ENCODE data around the gene KCNIP2. TPM values are rescaled to one million over a fixed set of nuclear protein-coding genes. Genes with fewer than 3 reads are reported as not detected.

KCNIP2 gene
- polyA plus RNA-seq, 1 of the 3 experiments (the other 2 are of a cell fraction) = 1.0 TPM

DNA sequence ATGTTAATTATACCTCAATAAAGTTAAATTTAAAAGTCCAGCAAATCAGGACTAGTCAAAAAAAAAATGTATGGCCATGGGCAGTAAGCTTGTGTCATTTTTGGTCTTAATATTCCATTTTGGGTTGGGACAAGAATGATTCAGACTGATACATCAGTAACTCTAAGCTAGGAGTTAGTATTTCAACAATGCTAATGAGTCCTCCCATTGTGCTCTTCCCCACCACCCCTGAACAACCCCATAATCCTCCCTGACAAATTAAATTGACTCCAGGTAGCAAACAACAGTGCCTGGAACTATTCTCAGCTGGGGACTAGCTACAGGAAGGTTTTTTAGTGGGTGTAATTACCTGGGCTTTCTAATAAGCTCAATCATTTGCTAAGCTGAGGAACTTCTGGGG, 30.7 kb upstream of the KCNIP2 start:
- TF ChIP-seq EZH2phosphoT487 (IDR thresholded peaks at IDR 0.05; ENCODE audit: borderline replicate concordance, low read depth) (no peak), NRF1 (IDR thresholded peaks at IDR 0.05; ENCODE audit: low read depth, low read length) (no peak), NFIC (IDR thresholded peaks at IDR 0.05; ENCODE audit: borderline replicate concordance) (no peak), ELF1 (IDR thresholded peaks at IDR 0.05) (no peak), MXI1 (IDR thresholded peaks at IDR 0.05; ENCODE audit: low read depth, low read length) (no peak), JUND (IDR thresholded peaks at IDR 0.05) (no peak), TEAD4 (IDR thresholded peaks at IDR 0.05; ENCODE audit: borderline replicate concordance, insufficient read depth) (no peak), GATA2 (CRISPR knock-in tag; IDR thresholded peaks at IDR 0.05) (no peak), RCOR1 (IDR thresholded peaks at IDR 0.05; ENCODE audit: low read length) (no peak), RAD21 (IDR thresholded peaks at IDR 0.05; ENCODE audit: low read length) (no peak), GABPA (IDR thresholded peaks at IDR 0.05; ENCODE audit: low read depth) (no peak), CHD2 (IDR thresholded peaks at IDR 0.05; ENCODE audit: low read length, partially characterized antibody) (no peak), YY1 (IDR thresholded peaks at IDR 0.05; ENCODE audit: low read depth) (no peak)
- TF ChIP-seq, protein P1, sequence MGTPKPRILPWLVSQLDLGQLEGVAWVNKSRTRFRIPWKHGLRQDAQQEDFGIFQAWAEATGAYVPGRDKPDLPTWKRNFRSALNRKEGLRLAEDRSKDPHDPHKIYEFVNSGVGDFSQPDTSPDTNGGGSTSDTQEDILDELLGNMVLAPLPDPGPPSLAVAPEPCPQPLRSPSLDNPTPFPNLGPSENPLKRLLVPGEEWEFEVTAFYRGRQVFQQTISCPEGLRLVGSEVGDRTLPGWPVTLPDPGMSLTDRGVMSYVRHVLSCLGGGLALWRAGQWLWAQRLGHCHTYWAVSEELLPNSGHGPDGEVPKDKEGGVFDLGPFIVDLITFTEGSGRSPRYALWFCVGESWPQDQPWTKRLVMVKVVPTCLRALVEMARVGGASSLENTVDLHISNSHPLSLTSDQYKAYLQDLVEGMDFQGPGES (IDR thresholded peaks at IDR 0.05; ENCODE audit: low read depth, low read length) = no peak
- TF ChIP-seq, protein P2, sequence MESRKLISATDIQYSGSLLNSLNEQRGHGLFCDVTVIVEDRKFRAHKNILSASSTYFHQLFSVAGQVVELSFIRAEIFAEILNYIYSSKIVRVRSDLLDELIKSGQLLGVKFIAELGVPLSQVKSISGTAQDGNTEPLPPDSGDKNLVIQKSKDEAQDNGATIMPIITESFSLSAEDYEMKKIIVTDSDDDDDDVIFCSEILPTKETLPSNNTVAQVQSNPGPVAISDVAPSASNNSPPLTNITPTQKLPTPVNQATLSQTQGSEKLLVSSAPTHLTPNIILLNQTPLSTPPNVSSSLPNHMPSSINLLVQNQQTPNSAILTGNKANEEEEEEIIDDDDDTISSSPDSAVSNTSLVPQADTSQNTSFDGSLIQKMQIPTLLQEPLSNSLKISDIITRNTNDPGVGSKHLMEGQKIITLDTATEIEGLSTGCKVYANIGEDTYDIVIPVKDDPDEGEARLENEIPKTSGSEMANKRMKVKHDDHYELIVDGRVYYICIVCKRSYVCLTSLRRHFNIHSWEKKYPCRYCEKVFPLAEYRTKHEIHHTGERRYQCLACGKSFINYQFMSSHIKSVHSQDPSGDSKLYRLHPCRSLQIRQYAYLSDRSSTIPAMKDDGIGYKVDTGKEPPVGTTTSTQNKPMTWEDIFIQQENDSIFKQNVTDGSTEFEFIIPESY (IDR thresholded peaks at IDR 0.05; ENCODE audit: borderline replicate concordance, low read depth) = no peak
- TF ChIP-seq, protein P3, sequence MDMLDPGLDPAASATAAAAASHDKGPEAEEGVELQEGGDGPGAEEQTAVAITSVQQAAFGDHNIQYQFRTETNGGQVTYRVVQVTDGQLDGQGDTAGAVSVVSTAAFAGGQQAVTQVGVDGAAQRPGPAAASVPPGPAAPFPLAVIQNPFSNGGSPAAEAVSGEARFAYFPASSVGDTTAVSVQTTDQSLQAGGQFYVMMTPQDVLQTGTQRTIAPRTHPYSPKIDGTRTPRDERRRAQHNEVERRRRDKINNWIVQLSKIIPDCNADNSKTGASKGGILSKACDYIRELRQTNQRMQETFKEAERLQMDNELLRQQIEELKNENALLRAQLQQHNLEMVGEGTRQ (IDR thresholded peaks at IDR 0.05; ENCODE audit: borderline replicate concordance, low read depth, low read length) = no peak
- TF ChIP-seq, protein P4, sequence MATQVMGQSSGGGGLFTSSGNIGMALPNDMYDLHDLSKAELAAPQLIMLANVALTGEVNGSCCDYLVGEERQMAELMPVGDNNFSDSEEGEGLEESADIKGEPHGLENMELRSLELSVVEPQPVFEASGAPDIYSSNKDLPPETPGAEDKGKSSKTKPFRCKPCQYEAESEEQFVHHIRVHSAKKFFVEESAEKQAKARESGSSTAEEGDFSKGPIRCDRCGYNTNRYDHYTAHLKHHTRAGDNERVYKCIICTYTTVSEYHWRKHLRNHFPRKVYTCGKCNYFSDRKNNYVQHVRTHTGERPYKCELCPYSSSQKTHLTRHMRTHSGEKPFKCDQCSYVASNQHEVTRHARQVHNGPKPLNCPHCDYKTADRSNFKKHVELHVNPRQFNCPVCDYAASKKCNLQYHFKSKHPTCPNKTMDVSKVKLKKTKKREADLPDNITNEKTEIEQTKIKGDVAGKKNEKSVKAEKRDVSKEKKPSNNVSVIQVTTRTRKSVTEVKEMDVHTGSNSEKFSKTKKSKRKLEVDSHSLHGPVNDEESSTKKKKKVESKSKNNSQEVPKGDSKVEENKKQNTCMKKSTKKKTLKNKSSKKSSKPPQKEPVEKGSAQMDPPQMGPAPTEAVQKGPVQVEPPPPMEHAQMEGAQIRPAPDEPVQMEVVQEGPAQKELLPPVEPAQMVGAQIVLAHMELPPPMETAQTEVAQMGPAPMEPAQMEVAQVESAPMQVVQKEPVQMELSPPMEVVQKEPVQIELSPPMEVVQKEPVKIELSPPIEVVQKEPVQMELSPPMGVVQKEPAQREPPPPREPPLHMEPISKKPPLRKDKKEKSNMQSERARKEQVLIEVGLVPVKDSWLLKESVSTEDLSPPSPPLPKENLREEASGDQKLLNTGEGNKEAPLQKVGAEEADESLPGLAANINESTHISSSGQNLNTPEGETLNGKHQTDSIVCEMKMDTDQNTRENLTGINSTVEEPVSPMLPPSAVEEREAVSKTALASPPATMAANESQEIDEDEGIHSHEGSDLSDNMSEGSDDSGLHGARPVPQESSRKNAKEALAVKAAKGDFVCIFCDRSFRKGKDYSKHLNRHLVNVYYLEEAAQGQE (IDR thresholded peaks at IDR 0.05; ENCODE audit: low read depth, low read length) = no peak
- TF ChIP-seq, protein P5, sequence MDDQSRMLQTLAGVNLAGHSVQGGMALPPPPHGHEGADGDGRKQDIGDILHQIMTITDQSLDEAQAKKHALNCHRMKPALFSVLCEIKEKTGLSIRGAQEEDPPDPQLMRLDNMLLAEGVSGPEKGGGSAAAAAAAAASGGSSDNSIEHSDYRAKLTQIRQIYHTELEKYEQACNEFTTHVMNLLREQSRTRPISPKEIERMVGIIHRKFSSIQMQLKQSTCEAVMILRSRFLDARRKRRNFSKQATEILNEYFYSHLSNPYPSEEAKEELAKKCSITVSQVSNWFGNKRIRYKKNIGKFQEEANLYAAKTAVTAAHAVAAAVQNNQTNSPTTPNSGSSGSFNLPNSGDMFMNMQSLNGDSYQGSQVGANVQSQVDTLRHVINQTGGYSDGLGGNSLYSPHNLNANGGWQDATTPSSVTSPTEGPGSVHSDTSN (IDR thresholded peaks at IDR 0.05) = no peak
- TF ChIP-seq, protein P6, sequence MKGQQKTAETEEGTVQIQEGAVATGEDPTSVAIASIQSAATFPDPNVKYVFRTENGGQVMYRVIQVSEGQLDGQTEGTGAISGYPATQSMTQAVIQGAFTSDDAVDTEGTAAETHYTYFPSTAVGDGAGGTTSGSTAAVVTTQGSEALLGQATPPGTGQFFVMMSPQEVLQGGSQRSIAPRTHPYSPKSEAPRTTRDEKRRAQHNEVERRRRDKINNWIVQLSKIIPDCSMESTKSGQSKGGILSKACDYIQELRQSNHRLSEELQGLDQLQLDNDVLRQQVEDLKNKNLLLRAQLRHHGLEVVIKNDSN (IDR thresholded peaks at IDR 0.05; ENCODE audit: borderline replicate concordance, low read depth) = no peak
- Histone ChIP-seq H3K4me1 (ENCODE audit: control insufficient read depth in 1 of 2, insufficient read depth in 2 of 2, low read depth in 1 of 2, low read length in 1 of 2) (peaks cover 0 to under 1% of the 10 kb centered on the region in 2 experiments; a peak in 1 of 4 replicates), H2AFZ (ENCODE audit: low read depth) (no peak overlapping the region), H3K4me3 (ENCODE audit: low read depth in 2 of 2, low read length in 1 of 2) (no peak overlapping the region), H3K27me3 (ENCODE audit: insufficient read depth) (no peaks in the 10 kb centered on the region), H3K9me3 (no peaks in the 10 kb centered on the region), H3F3A (replicated peaks; ENCODE audit: insufficient read depth) (no peaks in the 10 kb centered on the region), H3K79me2 (ENCODE audit: insufficient read depth) (no peaks in the 10 kb centered on the region), H4K20me1 (ENCODE audit: insufficient read depth) (no peaks in the 10 kb centered on the region), H3K9ac (no peak overlapping the region), H3K4me2 (no peak overlapping the region), H3K9me2 (no peaks in the 10 kb centered on the region), H3K27ac (ENCODE audit: low read depth in 2 of 2, low read length in 1 of 2) (no peak overlapping the region), H3K36me3 (replicated peaks in 1 of 2; ENCODE audit: control insufficient read depth in 1 of 2, insufficient read depth in 2 of 2, low read length in 1 of 2) (peaks cover 0 to 3% of the 10 kb centered on the region in 2 experiments)
- ChIA-PET POLR2A (no interaction called here), CTCF (interaction anchor here (1.1 to 2.4 kb wide), 5 partner anchors 10 to 135 kb away, joined by 3 to 16 read pairs (median 6); no protein-coding TSS in a partner anchor)
- DNase-seq = no peak
